Neural progenitor cell (in vitro differentiated cells): Measurements from ENCODE around the gene KARS1. TPM values are rescaled to one million over a fixed set of nuclear protein-coding genes. Genes with fewer than 3 reads are reported as not detected.

Experiments used
- DNase-seq: peaks from one replicate; pipeline ENCODE4 v3.0.0-alpha.2; 2016; ENCODE audit warnings: low spot score
- H2AFZ ChIP-seq: fragments of 200-600 bp; sonication (generic); replicated peaks from 2 replicates; pipeline ENCODE4 v1.6.1; 2016; ENCODE audit warnings: antibody characterized with exemption
- H3F3A ChIP-seq: fragments of 200-600 bp; sonication (generic); 2 replicates; pipeline ENCODE4 v1.6.1; 2016; ENCODE audit warnings: antibody characterized with exemption, low read depth
- H3K27ac ChIP-seq: fragments of 200-600 bp; sonication (generic); 2 replicates; pipeline ENCODE4 v1.5.1; 2016; ENCODE audit warnings: mild to moderate bottlenecking
- H3K27me3 ChIP-seq: fragments of 200-600 bp; sonication (generic); 2 replicates; pipeline ENCODE4 v1.6.1; 2016; ENCODE audit warnings: mild to moderate bottlenecking, moderate library complexity
- H3K36me3 ChIP-seq: fragments of 200-600 bp; sonication (generic); 2 replicates; pipeline ENCODE4 v1.5.1; 2016
- H3K4me1 ChIP-seq: fragments of 200-600 bp; sonication (generic); 2 replicates; pipeline ENCODE4 v1.6.1; 2016; ENCODE audit warnings: mixed run types
- H3K4me2 ChIP-seq: fragments of 200-600 bp; sonication (generic); 2 replicates; pipeline ENCODE4 v1.6.1; 2016
- H3K4me3 ChIP-seq: fragments of 200-600 bp; sonication (generic); 2 replicates; pipeline ENCODE4 v1.5.1; 2016
- H3K79me2 ChIP-seq: fragments of 200-600 bp; sonication (generic); 2 replicates; pipeline ENCODE4 v1.6.1; 2016; ENCODE audit warnings: low read depth
- H3K9ac ChIP-seq: fragments of 200-600 bp; sonication (generic); 2 replicates; pipeline ENCODE4 v1.6.1; 2016
- H3K9me3 ChIP-seq: fragments of 200-600 bp; sonication (generic); 2 replicates; pipeline ENCODE4 v1.5.1; 2016; ENCODE audit warnings: low read depth
- H4K20me1 ChIP-seq: fragments of 200-600 bp; sonication (generic); 2 replicates; pipeline ENCODE4 v1.6.1; 2016; ENCODE audit warnings: low read depth
- H3K27ac Mint-ChIP-seq: 3 replicates; pipeline ENCODE4 v1.8.0; 2021; ENCODE audit warnings: mixed read lengths
- H3K27me3 Mint-ChIP-seq: 2 replicates; pipeline ENCODE4 v1.8.0; 2022; ENCODE audit warnings: low read depth, mild to moderate bottlenecking, inconsistent platforms, moderate library complexity, mixed read lengths; ENCODE audit not compliant: insufficient read depth
- H3K36me3 Mint-ChIP-seq: 3 replicates; pipeline ENCODE4 v1.8.0; 2021; ENCODE audit warnings: mixed read lengths
- H3K4me1 Mint-ChIP-seq: 3 replicates; pipeline ENCODE4 v1.8.0; 2021; ENCODE audit warnings: mixed read lengths
- H3K4me3 Mint-ChIP-seq: 3 replicates; pipeline ENCODE4 v1.8.0; 2021; ENCODE audit warnings: mild to moderate bottlenecking, moderate library complexity, mixed read lengths
- H3K9me3 Mint-ChIP-seq: 3 replicates; pipeline ENCODE4 v1.8.0; 2020; ENCODE audit warnings: mixed read lengths
- CTCF ChIP-seq: fragments of 200-600 bp; sonication (generic); IDR thresholded peaks from 2 replicates; pipeline ENCODE4 v1.5.1; 2017; ENCODE audit warnings: antibody characterized with exemption, mild to moderate bottlenecking
- EZH2 ChIP-seq: fragments of 200-600 bp; sonication (generic); IDR thresholded peaks from 2 replicates; pipeline ENCODE4 v1.6.1; 2017; ENCODE audit warnings: antibody characterized with exemption, mild to moderate bottlenecking, moderate library complexity
- EZH2phosphoT487 ChIP-seq: fragments of 200-600 bp; sonication (generic); IDR thresholded peaks from 2 replicates; pipeline ENCODE4 v1.6.1; 2017; ENCODE audit warnings: antibody characterized with exemption
- total RNA-seq: library from RNA; depleted of rRNA; stranded (reverse); fragments of >200 nt; gene quantifications from 2 replicates; pipeline ENCODE4 v1.2.3, GENCODE V29; 2015; ENCODE audit warnings: low replicate concordance

Gene KARS1
- total RNA-seq, 1 donor from 2014 or later, result 228 TPM

GRCh38 chr16:75606507-75606906 lies 41.0 kb downstream of the KARS1 start:
- Histone ChIP-seq H3K27ac (no peak overlapping the region), H3K4me2 (no peak overlapping the region), H3K9me3 (no peaks in the 10 kb centered on the region), H3K27me3 (no peaks in the 10 kb centered on the region), H3K36me3 (peaks cover 21% of the 10 kb centered on the region), H4K20me1 (no peaks in the 10 kb centered on the region), H3K4me1 (no peaks in the 10 kb centered on the region), H2AFZ (no peak overlapping the region), H3K9ac (no peak overlapping the region), H3K4me3 (no peak overlapping the region), H3F3A (no peaks in the 10 kb centered on the region), H3K79me2 (no peaks in the 10 kb centered on the region)
- no peak overlapping the region for H3K4me3 Mint-ChIP-seq
- peaks cover 33% of the 10 kb centered on the region for H3K36me3 Mint-ChIP-seq
- no peaks in the 10 kb centered on the region for H3K27me3 Mint-ChIP-seq
- H3K4me1 Mint-ChIP-seq, result no peaks in the 10 kb centered on the region
- H3K27ac Mint-ChIP-seq, result no peak overlapping the region
- TF ChIP-seq EZH2phosphoT487 (no peak), EZH2 (no peak), CTCF (no peak)
- peaks cover 2% of the 10 kb centered on the region for H3K9me3 Mint-ChIP-seq
- DNase-seq, result no peak

GRCh38 chr16:75603241-75603640 lies 44.2 kb downstream of the KARS1 start:
- no peak overlapping the region for H3K4me3 Mint-ChIP-seq
- H3K27ac ChIP-seq, result no peak overlapping the region
- H3K9ac ChIP-seq, result no peak overlapping the region
- H3K9me3 Mint-ChIP-seq, result peaks cover 2% of the 10 kb centered on the region
- no peaks in the 10 kb centered on the region for H4K20me1 ChIP-seq
- no peaks in the 10 kb centered on the region for H3K4me1 ChIP-seq
- no peaks in the 10 kb centered on the region for H3K79me2 ChIP-seq
- H3K4me1 Mint-ChIP-seq, result no peaks in the 10 kb centered on the region
- no peaks in the 10 kb centered on the region for H3K27me3 Mint-ChIP-seq
- H3K36me3 ChIP-seq, result peaks cover 21% of the 10 kb centered on the region
- H3K27me3 ChIP-seq, result no peaks in the 10 kb centered on the region
- H3K27ac Mint-ChIP-seq, result no peak overlapping the region
- H3K9me3 ChIP-seq, result no peaks in the 10 kb centered on the region
- no peak overlapping the region for H3K4me2 ChIP-seq
- DNase-seq, result no peak
- H3K36me3 Mint-ChIP-seq, result peaks cover 37% of the 10 kb centered on the region
- no peak overlapping the region for H3K4me3 ChIP-seq
- no peaks in the 10 kb centered on the region for H3F3A ChIP-seq
- no peak overlapping the region for H2AFZ ChIP-seq
- no peak for TF ChIP-seq EZH2phosphoT487
- TF ChIP-seq CTCF, result no peak
- TF ChIP-seq EZH2, result no peak

- H3F3A ChIP-seq, result no peaks in the 10 kb centered on the region
- H3K27ac ChIP-seq, result no peak overlapping the region
- DNase-seq, result no peak
- H3K4me1 ChIP-seq, result no peaks in the 10 kb centered on the region
- H3K4me2 ChIP-seq, result no peak overlapping the region
- Mint-ChIP-seq H3K36me3 (peaks cover 41% of the 10 kb centered on the region), H3K4me1 (no peaks in the 10 kb centered on the region), H3K27ac (no peak overlapping the region), H3K9me3 (peaks cover 2% of the 10 kb centered on the region), H3K4me3 (no peak overlapping the region), H3K27me3 (no peaks in the 10 kb centered on the region)
- H3K9ac ChIP-seq, result no peak overlapping the region
- no peaks in the 10 kb centered on the region for H3K79me2 ChIP-seq
- no peaks in the 10 kb centered on the region for H4K20me1 ChIP-seq
- TF ChIP-seq CTCF (no peak), EZH2 (no peak), EZH2phosphoT487 (no peak)
- no peaks in the 10 kb centered on the region for H3K27me3 ChIP-seq
- H3K9me3 ChIP-seq, result no peaks in the 10 kb centered on the region
- H3K36me3 ChIP-seq, result peaks cover 14% of the 10 kb centered on the region
- H2AFZ ChIP-seq, result no peak overlapping the region
- no peak overlapping the region for H3K4me3 ChIP-seq
Observed at GRCh38 chr16:75599452-75600277, 47.8 kb downstream of the KARS1 start.
